ENCODE data around the gene PADI3. TPM values are rescaled to one million over a fixed set of nuclear protein-coding genes. Genes with fewer than 3 reads are reported as not detected.

PADI3 gene
- polyA plus RNA-seq, 3 donors = 0.01 TPM; not detected in 2

GRCh38 chr1:17217607-17218006 is 31.3 kb upstream of the PADI3 start:
- Mint-ChIP-seq H3K4me3 (no peak overlapping the region), H3K9me3 (no peaks in the 10 kb centered on the region), H3K27ac (no peak overlapping the region), H3K36me3 (peaks cover 0 to 1% of the 10 kb centered on the region in 2 donors), H3K27me3 (ENCODE audit: low read depth in 3 of 3) (peaks cover 11 to 20% (median 18%) of the 10 kb centered on the region in 3 donors), H3K4me1 (peaks cover 12% of the 10 kb centered on the region)
- H4K20me1 ChIP-seq (ENCODE audit: insufficient read depth, low read length) = no peaks in the 10 kb centered on the region
- H3K4me1 ChIP-seq (ENCODE audit: control insufficient read depth in 1 of 2, insufficient read depth in 2 of 2, low read length in 2 of 2) = peaks cover 6 to 8% of the 10 kb centered on the region in 2 donors
- TF ChIP-seq CTCF (IDR thresholded peaks at IDR 0.05) = no peak
- no peak overlapping the region for H3K9ac ChIP-seq (ENCODE audit: insufficient read depth, low read length, poor library complexity, severe bottlenecking)
- WGBS (ENCODE audit: insufficient coverage) = 100% methylated on average over 1 of the region's 3 CpGs
- no peaks in the 10 kb centered on the region for H3K9me3 ChIP-seq (replicated peaks in 1 of 2; ENCODE audit: control insufficient read depth in 1 of 2, insufficient read depth in 1 of 2, low read length in 2 of 2)
- H2AFZ ChIP-seq (ENCODE audit: insufficient read depth, low read depth, low read length, poor library complexity, severe bottlenecking) = no peak overlapping the region
- no peak overlapping the region for H3K4me2 ChIP-seq (replicated peaks; ENCODE audit: extremely low read depth, low read length, poor library complexity, severe bottlenecking)
- DNase-seq = no peak
- H3K27me3 ChIP-seq (ENCODE audit: control insufficient read depth in 2 of 2, insufficient read depth in 2 of 2, low read length in 2 of 2) = no peaks in the 10 kb centered on the region
- H3K4me3 ChIP-seq (replicated peaks in 1 of 3; ENCODE audit: low read depth in 2 of 3, low read length in 3 of 3) = no peak overlapping the region
- H3K36me3 ChIP-seq (replicated peaks in 1 of 2; ENCODE audit: control insufficient read depth in 1 of 2, insufficient read depth in 2 of 2, low read length in 2 of 2) = no peaks in the 10 kb centered on the region
- intact Hi-C loops (cut with micrococcal nuclease) = no loop called here
- H3K79me2 ChIP-seq (ENCODE audit: insufficient read depth, low read length) = no peaks in the 10 kb centered on the region
- H3K27ac ChIP-seq (ENCODE audit: low read depth in 1 of 2, low read length in 2 of 2) = no peak overlapping the region

GRCh38 chr1:17218939-17219338 is 30.0 kb upstream of the PADI3 start:
- no peak overlapping the region for H3K9ac ChIP-seq (ENCODE audit: insufficient read depth, low read length, poor library complexity, severe bottlenecking)
- no peak overlapping the region for H3K4me2 ChIP-seq (replicated peaks; ENCODE audit: extremely low read depth, low read length, poor library complexity, severe bottlenecking)
- Mint-ChIP-seq H3K27me3 (ENCODE audit: low read depth in 3 of 3) (peaks cover 8 to 14% (median 10%) of the 10 kb centered on the region in 3 donors), H3K9me3 (no peaks in the 10 kb centered on the region), H3K36me3 (no peaks in the 10 kb centered on the region), H3K4me1 (peaks cover 3% of the 10 kb centered on the region), H3K27ac (no peak overlapping the region), H3K4me3 (no peak overlapping the region)
- H3K4me1 ChIP-seq (ENCODE audit: control insufficient read depth in 1 of 2, insufficient read depth in 2 of 2, low read length in 2 of 2) = no peaks in the 10 kb centered on the region
- no peaks in the 10 kb centered on the region for H4K20me1 ChIP-seq (ENCODE audit: insufficient read depth, low read length)
- H3K4me3 ChIP-seq (replicated peaks in 1 of 3; ENCODE audit: low read depth in 2 of 3, low read length in 3 of 3) = no peak overlapping the region
- H3K79me2 ChIP-seq (ENCODE audit: insufficient read depth, low read length) = no peaks in the 10 kb centered on the region
- no peak overlapping the region for H2AFZ ChIP-seq (ENCODE audit: insufficient read depth, low read depth, low read length, poor library complexity, severe bottlenecking)
- no peak overlapping the region for H3K27ac ChIP-seq (ENCODE audit: low read depth in 1 of 2, low read length in 2 of 2)
- H3K36me3 ChIP-seq (replicated peaks in 1 of 2; ENCODE audit: control insufficient read depth in 1 of 2, insufficient read depth in 2 of 2, low read length in 2 of 2) = no peaks in the 10 kb centered on the region
- no peaks in the 10 kb centered on the region for H3K27me3 ChIP-seq (ENCODE audit: control insufficient read depth in 2 of 2, insufficient read depth in 2 of 2, low read length in 2 of 2)
- TF ChIP-seq CTCF (IDR thresholded peaks at IDR 0.05) = no peak
- no peak for DNase-seq
- intact Hi-C loops (cut with micrococcal nuclease) = no loop called here
- WGBS (ENCODE audit: insufficient coverage) = 86% methylated on average over 7 of the region's 7 CpGs
- H3K9me3 ChIP-seq (replicated peaks in 1 of 2; ENCODE audit: control insufficient read depth in 1 of 2, insufficient read depth in 1 of 2, low read length in 2 of 2) = no peaks in the 10 kb centered on the region

Data from CD14-positive monocyte (primary cell).